ENCODE data around the gene SEC61G.

SEC61G gene

GRCh38 chr7:54764861-54765260 is 5.8 kb upstream of the SEC61G start:
- DNase-seq (ENCODE audit: low read depth), result no peak

- no peak for DNase-seq (ENCODE audit: low read depth)
These were observed 1.3 kb downstream of the SEC61G start for GRCh38 chr7:54757711-54758110.

GRCh38 chr7:54749200-54749599 is 9.8 kb downstream of the SEC61G start:
- no peak for DNase-seq (ENCODE audit: low read depth)

GRCh38 chr7:54747234-54747633 is 11.8 kb downstream of the SEC61G start:
- DNase-seq (ENCODE audit: low read depth), result no peak

- no peak for DNase-seq (ENCODE audit: low read depth)
These were observed 15.4 kb downstream of the SEC61G start for GRCh38 chr7:54743580-54743979.

GRCh38 chr7:54738737-54739136 is 20.3 kb downstream of the SEC61G start:
- DNase-seq (ENCODE audit: low read depth), result no peak

- DNase-seq (ENCODE audit: low read depth), result no peak
These were observed 29.9 kb downstream of the SEC61G start for GRCh38 chr7:54729107-54729506.

- DNase-seq (ENCODE audit: low read depth), result no peak
These were observed 30.6 kb downstream of the SEC61G start for GRCh38 chr7:54728411-54728810.

GRCh38 chr7:54725255-54725654 is 33.8 kb downstream of the SEC61G start:
- no peak for DNase-seq (ENCODE audit: low read depth)

GRCh38 chr7:54722502-54722901 is 36.5 kb downstream of the SEC61G start:
- DNase-seq (ENCODE audit: low read depth), result no peak

GRCh38 chr7:54722026-54722425 is 37.0 kb downstream of the SEC61G start:
- DNase-seq (ENCODE audit: low read depth), result no peak

- no peak for DNase-seq (ENCODE audit: low read depth)
These were observed 39.0 kb downstream of the SEC61G start for GRCh38 chr7:54719974-54720373.

GRCh38 chr7:54719425-54719824 is 39.6 kb downstream of the SEC61G start:
- DNase-seq (ENCODE audit: low read depth), result no peak

GRCh38 chr7:54712820-54713219 is 46.2 kb downstream of the SEC61G start:
- no peak for DNase-seq (ENCODE audit: low read depth)

GRCh38 chr7:54711900-54712595 is 47.0 kb downstream of the SEC61G start:
- DNase-seq (ENCODE audit: low read depth), result no peak

GRCh38 chr7:54709283-54709682 is 49.7 kb downstream of the SEC61G start:
- no peak for DNase-seq (ENCODE audit: low read depth)

GRCh38 chr7:54705436-54705835 is 53.6 kb downstream of the SEC61G start:
- DNase-seq (ENCODE audit: low read depth), result no peak

GRCh38 chr7:54704851-54705250 is 54.2 kb downstream of the SEC61G start:
- no peak for DNase-seq (ENCODE audit: low read depth)
